Neural progenitor cell (in vitro differentiated cells): ENCODE results near the gene CHST10.

ENCODE experiments used
- EZH2 ChIP-seq: fragments of 200-600 bp; sonication (generic); IDR thresholded peaks from 2 replicates; pipeline ENCODE4 v1.6.1; 2017; ENCODE audit warnings: antibody characterized with exemption, mild to moderate bottlenecking, moderate library complexity
- EZH2phosphoT487 ChIP-seq: fragments of 200-600 bp; sonication (generic); IDR thresholded peaks from 2 replicates; pipeline ENCODE4 v1.6.1; 2017; ENCODE audit warnings: antibody characterized with exemption
- TF ChIP-seq, protein P1 (sequence below): fragments of 200-600 bp; sonication (generic); IDR thresholded peaks from 2 replicates; pipeline ENCODE4 v1.5.1; 2017; ENCODE audit warnings: antibody characterized with exemption, mild to moderate bottlenecking

GRCh38 chr2:100401268-100401667, 16.2 kb downstream of the CHST10 start:
- TF ChIP-seq, protein P1, sequence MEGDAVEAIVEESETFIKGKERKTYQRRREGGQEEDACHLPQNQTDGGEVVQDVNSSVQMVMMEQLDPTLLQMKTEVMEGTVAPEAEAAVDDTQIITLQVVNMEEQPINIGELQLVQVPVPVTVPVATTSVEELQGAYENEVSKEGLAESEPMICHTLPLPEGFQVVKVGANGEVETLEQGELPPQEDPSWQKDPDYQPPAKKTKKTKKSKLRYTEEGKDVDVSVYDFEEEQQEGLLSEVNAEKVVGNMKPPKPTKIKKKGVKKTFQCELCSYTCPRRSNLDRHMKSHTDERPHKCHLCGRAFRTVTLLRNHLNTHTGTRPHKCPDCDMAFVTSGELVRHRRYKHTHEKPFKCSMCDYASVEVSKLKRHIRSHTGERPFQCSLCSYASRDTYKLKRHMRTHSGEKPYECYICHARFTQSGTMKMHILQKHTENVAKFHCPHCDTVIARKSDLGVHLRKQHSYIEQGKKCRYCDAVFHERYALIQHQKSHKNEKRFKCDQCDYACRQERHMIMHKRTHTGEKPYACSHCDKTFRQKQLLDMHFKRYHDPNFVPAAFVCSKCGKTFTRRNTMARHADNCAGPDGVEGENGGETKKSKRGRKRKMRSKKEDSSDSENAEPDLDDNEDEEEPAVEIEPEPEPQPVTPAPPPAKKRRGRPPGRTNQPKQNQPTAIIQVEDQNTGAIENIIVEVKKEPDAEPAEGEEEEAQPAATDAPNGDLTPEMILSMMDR: no peak
- TF ChIP-seq EZH2phosphoT487 (no peak), EZH2 (no peak)
